ENCODE data around the gene HSPA12A. TPM values are rescaled to one million over a fixed set of nuclear protein-coding genes. Genes with fewer than 3 reads are reported as not detected.
A peak's percentile ranks its signal among the peaks of the same experiment; 100 is the strongest.

The HSPA12A gene
- total and polyA plus RNA-seq, 9 of the 15 experiments (the other 6 are each of a cell fraction or from before 2014, with no cell fraction given) = 0.01 to 0.18 (median 0.04) TPM; not detected in 4

GRCh38 chr10:116722736-116723427 is 19.5 kb downstream of the HSPA12A start:
- Histone ChIP-seq H3K4me1 (replicated peaks in 1 of 2; ENCODE audit: control insufficient read depth in 2 of 2, insufficient read depth in 2 of 2, low read length in 2 of 2) (no peaks in the 10 kb centered on the region), H3K4me3 (no peak overlapping the region), H3K79me2 (ENCODE audit: control insufficient read depth, insufficient read depth, low read length) (no peaks in the 10 kb centered on the region), H3K4me2 (ENCODE audit: insufficient read depth, low read length) (no peak overlapping the region), H4K20me1 (replicated peaks; ENCODE audit: control insufficient read depth, insufficient read depth, low read length) (no peaks in the 10 kb centered on the region), H3K27me3 (ENCODE audit: control insufficient read depth in 2 of 2, insufficient read depth in 2 of 2, low read length in 2 of 2) (peaks cover 0 to 47% of the 10 kb centered on the region in 2 experiments; a peak in 3 of 5 replicates), H3K36me3 (ENCODE audit: control insufficient read depth, insufficient read depth, low read length) (no peaks in the 10 kb centered on the region), H2AFZ (ENCODE audit: low read depth, low read length) (no peak overlapping the region), H3K27ac (ENCODE audit: extremely low read depth, low read depth, low read length) (no peak overlapping the region), H3K9ac (ENCODE audit: insufficient read depth in 1 of 2, low read depth in 2 of 2, low read length in 2 of 2) (no peak overlapping the region), H3K9me3 (replicated peaks; ENCODE audit: control insufficient read depth, insufficient read depth, low read depth, low read length) (no peaks in the 10 kb centered on the region), H3K9me1 (ENCODE audit: control insufficient read depth, insufficient read depth, low read length) (no peaks in the 10 kb centered on the region)
- WGBS (ENCODE audit: insufficient coverage, low coverage, missing lambda C conversion rate) = 0% methylated on average over 6 of the region's 6 CpGs
- ChIA-PET CTCF (ENCODE audit: low intra/inter-chr PET ratio) (no interaction called here), POLR2A (interaction anchor here (0.6 kb wide), 1 partner anchor 469 kb away, joined by 3 read pairs; no protein-coding TSS in a partner anchor)
- intact Hi-C loops (cut with micrococcal nuclease) (no loop called here), in situ Hi-C loops (cut with MboI) (no loop called here)
- peak; percentile 26 for TF ChIP-seq ZFP36 (IDR thresholded peaks at IDR 0.05; ENCODE audit: low read depth, low read length, partially characterized antibody)
- no peak for TF ChIP-seq ZNF561 (CRISPR knock-in tag; conservative IDR thresholded peaks at IDR 0.05)
- DNase-seq (ENCODE audit: extremely low read depth in 1 of 4, low spot score in 3 of 4) = no peak
- FAIRE-seq = no peak
- ATAC-seq = no peak
- BruUV-seq (replicated peaks) = no TSS peak

GRCh38 chr10:116721547-116722392 is 20.6 kb downstream of the HSPA12A start:
- Histone ChIP-seq H3K27ac (ENCODE audit: extremely low read depth, low read depth, low read length) (no peak overlapping the region), H3K4me1 (replicated peaks in 1 of 2; ENCODE audit: control insufficient read depth in 2 of 2, insufficient read depth in 2 of 2, low read length in 2 of 2) (no peaks in the 10 kb centered on the region), H3K9me1 (ENCODE audit: control insufficient read depth, insufficient read depth, low read length) (no peaks in the 10 kb centered on the region), H3K4me2 (ENCODE audit: insufficient read depth, low read length) (no peak overlapping the region), H3K36me3 (ENCODE audit: control insufficient read depth, insufficient read depth, low read length) (no peaks in the 10 kb centered on the region), H3K4me3 (no peak overlapping the region), H3K9ac (ENCODE audit: insufficient read depth in 1 of 2, low read depth in 2 of 2, low read length in 2 of 2) (no peak overlapping the region; a peak in 1 of 4 replicates), H4K20me1 (replicated peaks; ENCODE audit: control insufficient read depth, insufficient read depth, low read length) (no peaks in the 10 kb centered on the region), H3K27me3 (ENCODE audit: control insufficient read depth in 2 of 2, insufficient read depth in 2 of 2, low read length in 2 of 2) (peaks cover 0 to 47% of the 10 kb centered on the region in 2 experiments; a peak in 3 of 5 replicates), H3K79me2 (ENCODE audit: control insufficient read depth, insufficient read depth, low read length) (no peaks in the 10 kb centered on the region), H2AFZ (ENCODE audit: low read depth, low read length) (no peak overlapping the region), H3K9me3 (replicated peaks; ENCODE audit: control insufficient read depth, insufficient read depth, low read depth, low read length) (no peaks in the 10 kb centered on the region)
- intact Hi-C loops (cut with micrococcal nuclease) = no loop called here
- ATAC-seq (no peak), DNase-seq (ENCODE audit: extremely low read depth in 1 of 4, low spot score in 3 of 4) (no peak), FAIRE-seq (no peak)
- WGBS (ENCODE audit: insufficient coverage, low coverage, missing lambda C conversion rate) = under 1% methylated on average over 11 of the region's 20 CpGs
- POLR2A ChIA-PET = no interaction called here
- BruUV-seq (replicated peaks) = no TSS peak
- CTCF ChIA-PET (ENCODE audit: low intra/inter-chr PET ratio) = no interaction called here
- in situ Hi-C loops (cut with MboI) = no loop called here
- no peak for TF ChIP-seq JUNB (CRISPR knock-in tag; conservative IDR thresholded peaks at IDR 0.05)
- TF ChIP-seq ZNF239 (CRISPR knock-in tag; IDR thresholded peaks at IDR 0.05) = no peak
- no peak for TF ChIP-seq ELK1 (CRISPR knock-in tag; IDR thresholded peaks at IDR 0.05)
- TF ChIP-seq MNT (conservative IDR thresholded peaks at IDR 0.05) = no peak

Data from K562 (cell line).